Gastrocnemius medialis (tissue), 4 donors: ENCODE measurements around the gene MFAP4. TPM values are rescaled to one million over a fixed set of nuclear protein-coding genes. Genes with fewer than 3 reads are reported as not detected.
A peak's percentile ranks its signal among the peaks of the same experiment; 100 is the strongest.

ENCODE experiments used
- ATAC-seq, 2 donors: fragments of 150-250 bp; one replicate each; pipeline ENCODE4 v1.9.1; 2016
- DNase-seq, 2 donors: peaks; one replicate each; pipeline ENCODE4 v3.0.0-alpha.2; 2019
- H3K27ac ChIP-seq, 4 donors: fragments of 200-600 bp; sonication (generic); 1 replicate in 1 of 4; 2 replicates in 3 of 4; pipeline ENCODE4 v1.5.1; 2016 to 2018; ENCODE audit warnings: mild to moderate bottlenecking in 2 of 4, moderate library complexity in 1 of 4
- H3K27me3 ChIP-seq, 3 donors: fragments of 200-600 bp; sonication (generic) in 2 of 3; 1 replicate in 1 of 3; 2 replicates in 2 of 3; pipeline versions ENCODE4 v1.5.1 to v1.6.0; 2016 to 2019; ENCODE audit warnings: mild to moderate bottlenecking in 1 of 3, moderate library complexity in 1 of 3
- H3K36me3 ChIP-seq, 2 donors: fragments of 200-600 bp; sonication (generic) in 1 of 2; one replicate each; pipeline ENCODE4 v1.5.1; 2017 to 2018
- H3K4me1 ChIP-seq, 2 donors: fragments of 200-600 bp; sonication (generic) in 1 of 2; one replicate each; pipeline ENCODE4 v1.5.1; 2016 to 2017; ENCODE audit warnings: mild to moderate bottlenecking in 2 of 2
- H3K4me3 ChIP-seq, 4 donors: fragments of 200-600 bp; sonication (generic) in 3 of 4; 1 replicate in 1 of 4; 2 replicates in 3 of 4; pipeline ENCODE4 v1.5.1; 2016 to 2019; ENCODE audit warnings: mild to moderate bottlenecking in 2 of 4
- H3K9me3 ChIP-seq, 3 donors: fragments of 200-600 bp; sonication (generic) in 2 of 3; 1 replicate in 1 of 3; 2 replicates in 2 of 3; pipeline ENCODE4 v1.5.1; 2016 to 2019
- POLR2A ChIP-seq, 2 donors: fragments of 450-650 bp; IDR thresholded peaks; one replicate each; pipeline ENCODE4 v1.6.1; 2017; ENCODE audit warnings: antibody characterized with exemption in 2 of 2, mild to moderate bottlenecking in 2 of 2, moderate library complexity in 2 of 2
- in situ Hi-C, 4 donors: fragments of 200-750 bp; cut with MboI; loops; one replicate each; pipeline versions ENCODE4 v1.15.0 to v1.8.0; 2017; ENCODE audit warnings: low sequenced_read_pairs in 4 of 4
- intact Hi-C: fragments of 100-400 bp; cut with DNase I; formaldehyde crosslinking; loops from one replicate; pipeline ENCODE4 v1.15.1; 2023; ENCODE audit warnings: low total_unique reads
- microRNA counts, 2 donors: library from miRNA; unstranded; fragments of <30 nt; microRNA quantifications; one replicate each; lab custom pipeline; 2016
- microRNA-seq, 2 donors: library from miRNA; unstranded; fragments of <30 nt; microRNA quantifications; one replicate each; pipeline ENCODE4, GENCODE V29; 2016; ENCODE audit warnings: borderline replicate concordance in 2 of 2
- total RNA-seq, 4 donors: library from RNA; depleted of rRNA; stranded (reverse); fragments of >200 nt; gene quantifications; one replicate each; pipeline versions ENCODE4 v1.1.0 to v1.2.3, GENCODE V29; 2016
- TF ChIP-seq, protein P1 (sequence below), 5 experiments: fragments of 450-650 bp in 3 of 5; fragments of 200-600 bp in 2 of 5; sonication (generic) in 2 of 5; IDR thresholded peaks in 4 of 5; conservative IDR thresholded peaks in 1 of 5; 1 replicate in 4 of 5; 2 replicates in 1 of 5; pipeline ENCODE4 v1.5.1; 2016 to 2019; ENCODE audit warnings: antibody characterized with exemption in 5 of 5, mild to moderate bottlenecking in 3 of 5, moderate library complexity in 3 of 5

The MFAP4 gene
- total RNA-seq, 4 donors from 2014 or later = 11.0 to 22.7 (median 14.8) TPM

DNA sequence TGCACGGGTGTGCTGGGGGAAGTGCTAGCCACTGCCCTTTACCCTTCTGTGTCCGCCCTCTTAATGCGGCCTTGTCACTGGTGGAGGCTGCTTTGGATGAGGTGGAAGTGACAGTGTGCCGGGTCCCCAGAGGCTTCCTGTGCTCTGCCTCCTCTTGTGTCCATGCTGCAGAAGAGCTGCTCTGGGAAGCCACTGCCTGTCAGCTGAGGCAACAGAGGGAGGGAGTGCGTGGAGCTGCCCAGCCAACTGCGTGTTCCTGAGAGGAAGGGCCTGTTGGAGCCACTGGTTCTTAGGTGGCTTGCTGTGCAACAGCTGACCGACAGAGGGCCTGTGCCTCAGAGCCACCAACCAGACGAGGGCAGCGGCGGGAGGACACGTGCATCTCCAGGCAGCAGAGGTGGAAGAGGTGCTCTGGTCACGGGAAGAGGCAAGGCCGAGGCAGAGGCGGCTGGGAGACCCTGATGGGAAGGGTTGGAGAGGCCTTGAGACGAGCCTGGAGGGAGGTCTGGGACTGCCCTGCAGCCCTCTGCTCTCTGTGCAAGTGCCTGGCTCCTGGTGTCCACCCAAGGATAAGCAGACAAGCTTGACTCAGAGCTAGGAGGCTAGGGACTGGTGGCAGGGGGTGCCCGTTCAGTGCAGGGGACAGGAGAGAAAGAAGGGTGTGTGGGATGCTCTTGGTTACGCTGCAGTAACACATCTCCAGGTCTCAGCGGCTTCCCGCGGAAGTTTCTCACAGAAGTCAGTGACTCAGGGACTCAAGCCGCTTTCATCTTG is 49.9 kb downstream of the MFAP4 start:
- Histone ChIP-seq H3K27me3 (no peaks in the 10 kb centered on the region), H3K27ac (no peak overlapping the region), H3K4me1 (peaks cover 10 to 15% of the 10 kb centered on the region in 2 donors), H3K4me3 (no peak overlapping the region), H3K36me3 (no peaks in the 10 kb centered on the region), H3K9me3 (no peaks in the 10 kb centered on the region)
- ATAC-seq (no peak), DNase-seq (no peak)
- in situ Hi-C loops = no loop called here
- intact Hi-C loops = no loop called here
- TF ChIP-seq, protein P1, sequence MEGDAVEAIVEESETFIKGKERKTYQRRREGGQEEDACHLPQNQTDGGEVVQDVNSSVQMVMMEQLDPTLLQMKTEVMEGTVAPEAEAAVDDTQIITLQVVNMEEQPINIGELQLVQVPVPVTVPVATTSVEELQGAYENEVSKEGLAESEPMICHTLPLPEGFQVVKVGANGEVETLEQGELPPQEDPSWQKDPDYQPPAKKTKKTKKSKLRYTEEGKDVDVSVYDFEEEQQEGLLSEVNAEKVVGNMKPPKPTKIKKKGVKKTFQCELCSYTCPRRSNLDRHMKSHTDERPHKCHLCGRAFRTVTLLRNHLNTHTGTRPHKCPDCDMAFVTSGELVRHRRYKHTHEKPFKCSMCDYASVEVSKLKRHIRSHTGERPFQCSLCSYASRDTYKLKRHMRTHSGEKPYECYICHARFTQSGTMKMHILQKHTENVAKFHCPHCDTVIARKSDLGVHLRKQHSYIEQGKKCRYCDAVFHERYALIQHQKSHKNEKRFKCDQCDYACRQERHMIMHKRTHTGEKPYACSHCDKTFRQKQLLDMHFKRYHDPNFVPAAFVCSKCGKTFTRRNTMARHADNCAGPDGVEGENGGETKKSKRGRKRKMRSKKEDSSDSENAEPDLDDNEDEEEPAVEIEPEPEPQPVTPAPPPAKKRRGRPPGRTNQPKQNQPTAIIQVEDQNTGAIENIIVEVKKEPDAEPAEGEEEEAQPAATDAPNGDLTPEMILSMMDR (IDR thresholded peaks at IDR 0.05 in 4 of 5, conservative IDR thresholded peaks at IDR 0.05 in 1 of 5) = peak in 3 of 5 experiments; percentile 45 to 65 (median 45)
- TF ChIP-seq POLR2A (IDR thresholded peaks at IDR 0.05) = no peak

- in situ Hi-C loops = no loop called here
- Histone ChIP-seq H3K36me3 (no peaks in the 10 kb centered on the region), H3K27me3 (no peaks in the 10 kb centered on the region), H3K9me3 (no peaks in the 10 kb centered on the region), H3K4me1 (peaks cover 10 to 15% of the 10 kb centered on the region in 2 donors), H3K4me3 (no peak overlapping the region), H3K27ac (no peak overlapping the region)
- no peak for DNase-seq
- ATAC-seq = no peak
- intact Hi-C loops = no loop called here
- no peak for TF ChIP-seq POLR2A (IDR thresholded peaks at IDR 0.05)
- TF ChIP-seq, protein P1 (IDR thresholded peaks at IDR 0.05 in 4 of 5, conservative IDR thresholded peaks at IDR 0.05 in 1 of 5) = no peak
Measured at GRCh38 chr17:19335951-19336631, 50.9 kb downstream of the MFAP4 start.

DNA sequence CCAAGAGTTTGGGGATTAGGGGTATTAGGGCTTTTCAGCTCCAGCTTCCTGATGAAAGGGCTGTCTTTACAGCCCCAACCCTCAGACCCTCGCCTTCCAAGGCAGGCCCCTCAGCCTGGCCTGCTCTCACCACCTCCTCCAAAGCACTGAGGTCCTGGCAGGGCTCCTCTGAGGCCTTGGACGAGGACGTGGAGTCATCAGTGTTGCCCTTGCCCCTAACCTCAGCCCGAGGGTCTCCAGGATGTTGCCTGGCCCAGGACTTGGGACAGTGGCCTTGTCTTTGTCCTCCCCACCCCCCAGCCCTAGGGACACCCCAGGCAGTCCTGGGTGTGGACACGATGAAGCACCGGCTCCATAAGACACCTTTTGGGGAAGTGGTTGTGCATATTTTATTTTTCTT is 52.7 kb downstream of the MFAP4 start:
- no peak for DNase-seq
- Histone ChIP-seq H3K9me3 (no peaks in the 10 kb centered on the region), H3K4me3 (no peak overlapping the region), H3K4me1 (peaks cover 10 to 15% of the 10 kb centered on the region in 2 donors), H3K27ac (no peak overlapping the region), H3K36me3 (no peaks in the 10 kb centered on the region), H3K27me3 (no peaks in the 10 kb centered on the region)
- TF ChIP-seq, protein P1 (IDR thresholded peaks at IDR 0.05 in 4 of 5, conservative IDR thresholded peaks at IDR 0.05 in 1 of 5) = no peak
- no peak for TF ChIP-seq POLR2A (IDR thresholded peaks at IDR 0.05)
- no peak for ATAC-seq
- intact Hi-C loops = no loop called here
- in situ Hi-C loops = no loop called here

GRCh38 chr17:19333736-19334290 is 53.2 kb downstream of the MFAP4 start:
- peaks cover 10 to 15% of the 10 kb centered on the region in 2 donors for H3K4me1 ChIP-seq
- no peaks in the 10 kb centered on the region for H3K27me3 ChIP-seq
- in situ Hi-C loops (no loop called here), intact Hi-C loops (no loop called here)
- DNase-seq = no peak
- TF ChIP-seq, protein P1 (IDR thresholded peaks at IDR 0.05 in 4 of 5, conservative IDR thresholded peaks at IDR 0.05 in 1 of 5) = no peak
- no peak overlapping the region for H3K4me3 ChIP-seq
- no peak for ATAC-seq
- no peaks in the 10 kb centered on the region for H3K36me3 ChIP-seq
- no peaks in the 10 kb centered on the region for H3K9me3 ChIP-seq
- no peak overlapping the region for H3K27ac ChIP-seq

MicroRNA genes within 50 kb of the gene (microRNA counts, 767-probe panel; counts per million panel counts)
- microRNA hsa-miR-1180 (lab: Ali Mortazavi, UCI) = 356 to 448 counts per million in 2 donors

Small RNA genes lying within 50 kb of the gene (microRNA-seq; reads per million reads assigned to microRNA genes)
- gene MIR1180 = 196 to 215 reads per million in 2 donors

Other genes starting within 250 kb of the MFAP4 start
- gene EPN2, start 149.8 kb downstream of the MFAP4 start, total RNA-seq = 10 to 100 TPM; 18.9 to 31.8 (median 26.2) TPM
- 10 to 100 TPM in 3 of 4 donors, 1 to 10 TPM in 1; 6.5 to 16.4 (median 14.5) TPM for gene B9D1, start 24.5 kb downstream of the MFAP4 start, total RNA-seq
- gene MAPK7, start 8.7 kb downstream of the MFAP4 start, total RNA-seq = 10 to 100 TPM in 2 of 4 donors, 1 to 10 TPM in 2; 7.3 to 12.5 (median 10.4) TPM
- gene RNF112, start 24.0 kb upstream of the MFAP4 start, total RNA-seq = under 1 TPM; 0.51 to 0.98 (median 0.57) TPM
- gene SLC47A1, start 146.7 kb upstream of the MFAP4 start, total RNA-seq = 100 to 1,000 TPM in 3 of 4 donors, 10 to 100 TPM in 1; 34.2 to 257 (median 133) TPM